ENCODE data around the gene MSH5.
"Not testable (repeated sequence)": the region's sequence is repeated elsewhere in the genome, so short reads cannot be mapped to it uniquely, and the experiment has no call there.

MSH5 gene

DNA sequence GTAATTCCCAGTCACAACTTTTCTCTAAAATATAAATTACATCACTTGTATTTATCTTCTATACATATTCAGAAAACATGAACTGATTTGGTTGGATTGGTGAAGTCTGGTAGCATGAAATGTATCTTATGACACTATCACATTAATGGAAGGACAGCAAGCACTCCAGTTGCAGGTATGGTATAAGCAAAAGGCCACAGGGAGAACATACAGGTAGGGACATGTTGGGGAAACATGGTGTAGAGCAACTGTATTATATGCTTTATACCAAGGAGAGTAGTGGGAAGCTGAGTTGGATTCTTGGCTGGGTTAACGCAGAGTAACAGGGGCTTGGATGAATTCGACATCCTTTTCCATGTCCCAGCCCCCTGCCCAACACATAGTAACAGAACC, 57.2 kb downstream of the MSH5 start:
- Histone ChIP-seq H4K20me1 (ENCODE audit: insufficient read depth, low read length) (no peaks in the 10 kb centered on the region), H2AFZ (ENCODE audit: low read length) (no peak overlapping the region), H3K27ac (ENCODE audit: low read depth, low read length, poor library complexity, severe bottlenecking) (peak overlapping the region; percentile 70), H3K27me3 (ENCODE audit: insufficient read depth, low read length) (no peaks in the 10 kb centered on the region), H3K9me3 (ENCODE audit: low read length) (no peaks in the 10 kb centered on the region), H3K4me3 (ENCODE audit: low read depth, low read length, poor library complexity, severe bottlenecking) (no peak overlapping the region), H3K36me3 (ENCODE audit: insufficient read depth, low read length) (peaks cover 30% of the 10 kb centered on the region), H3K4me1 (ENCODE audit: insufficient read depth, low read length, severe bottlenecking) (peaks cover 29% of the 10 kb centered on the region), H3K9me2 (ENCODE audit: low read depth, low read length) (no peaks in the 10 kb centered on the region), H3K79me2 (ENCODE audit: insufficient read depth, low read length) (peaks cover 14% of the 10 kb centered on the region; the same call in 1 of the 2 replicates), H3K9ac (ENCODE audit: low read length) (no peak overlapping the region), H3K4me2 (ENCODE audit: low read length) (no peak overlapping the region), H3F3A (ENCODE audit: insufficient read depth, low read length) (0 out of 2 replicates have a peak, but pooled peaks cover 6% of the 10 kb centered on the region)
- TF ChIP-seq, protein P1, sequence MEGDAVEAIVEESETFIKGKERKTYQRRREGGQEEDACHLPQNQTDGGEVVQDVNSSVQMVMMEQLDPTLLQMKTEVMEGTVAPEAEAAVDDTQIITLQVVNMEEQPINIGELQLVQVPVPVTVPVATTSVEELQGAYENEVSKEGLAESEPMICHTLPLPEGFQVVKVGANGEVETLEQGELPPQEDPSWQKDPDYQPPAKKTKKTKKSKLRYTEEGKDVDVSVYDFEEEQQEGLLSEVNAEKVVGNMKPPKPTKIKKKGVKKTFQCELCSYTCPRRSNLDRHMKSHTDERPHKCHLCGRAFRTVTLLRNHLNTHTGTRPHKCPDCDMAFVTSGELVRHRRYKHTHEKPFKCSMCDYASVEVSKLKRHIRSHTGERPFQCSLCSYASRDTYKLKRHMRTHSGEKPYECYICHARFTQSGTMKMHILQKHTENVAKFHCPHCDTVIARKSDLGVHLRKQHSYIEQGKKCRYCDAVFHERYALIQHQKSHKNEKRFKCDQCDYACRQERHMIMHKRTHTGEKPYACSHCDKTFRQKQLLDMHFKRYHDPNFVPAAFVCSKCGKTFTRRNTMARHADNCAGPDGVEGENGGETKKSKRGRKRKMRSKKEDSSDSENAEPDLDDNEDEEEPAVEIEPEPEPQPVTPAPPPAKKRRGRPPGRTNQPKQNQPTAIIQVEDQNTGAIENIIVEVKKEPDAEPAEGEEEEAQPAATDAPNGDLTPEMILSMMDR (IDR thresholded peaks at IDR 0.05; ENCODE audit: low read length), result no peak
- no peak for TF ChIP-seq EZH2 (IDR thresholded peaks at IDR 0.05; ENCODE audit: borderline replicate concordance, low read length)

DNA sequence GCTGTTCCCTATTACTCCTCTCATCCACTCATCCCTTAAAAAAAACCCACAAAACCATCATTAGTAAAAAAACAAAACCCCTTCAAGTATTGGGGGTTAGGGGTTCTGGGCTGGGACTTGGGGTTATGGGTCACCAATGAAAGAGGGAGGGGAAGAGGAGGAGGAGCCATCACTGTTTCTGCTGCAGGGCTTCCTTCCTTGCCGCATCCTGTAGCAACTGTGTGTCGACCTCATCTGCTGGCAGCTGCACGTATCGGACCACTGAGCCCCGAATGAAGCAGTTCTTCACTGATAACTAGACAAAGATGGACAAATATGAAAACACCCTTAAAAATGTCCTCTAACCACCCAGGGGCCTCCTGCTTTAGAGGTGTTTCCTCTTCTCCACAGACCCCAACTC, 57.8 kb downstream of the MSH5 start:
- Histone ChIP-seq H4K20me1 (ENCODE audit: insufficient read depth, low read length) (no peaks in the 10 kb centered on the region), H3K4me2 (ENCODE audit: low read length) (no peak overlapping the region), H3K79me2 (ENCODE audit: insufficient read depth, low read length) (peaks cover 14% of the 10 kb centered on the region; the same call in 1 of the 2 replicates), H3K27ac (ENCODE audit: low read depth, low read length, poor library complexity, severe bottlenecking) (peak overlapping the region; percentile 70), H3K9ac (ENCODE audit: low read length) (no peak overlapping the region), H3K9me2 (ENCODE audit: low read depth, low read length) (no peaks in the 10 kb centered on the region), H3K4me3 (ENCODE audit: low read depth, low read length, poor library complexity, severe bottlenecking) (no peak overlapping the region), H3K4me1 (ENCODE audit: insufficient read depth, low read length, severe bottlenecking) (peaks cover 29% of the 10 kb centered on the region), H2AFZ (ENCODE audit: low read length) (no peak overlapping the region), H3F3A (ENCODE audit: insufficient read depth, low read length) (0 out of 2 replicates have a peak, but pooled peaks cover 6% of the 10 kb centered on the region), H3K9me3 (ENCODE audit: low read length) (no peaks in the 10 kb centered on the region), H3K27me3 (ENCODE audit: insufficient read depth, low read length) (no peaks in the 10 kb centered on the region), H3K36me3 (ENCODE audit: insufficient read depth, low read length) (peaks cover 27% of the 10 kb centered on the region)
- TF ChIP-seq, protein P1 (IDR thresholded peaks at IDR 0.05; ENCODE audit: low read length), result no peak
- no peak for TF ChIP-seq EZH2 (IDR thresholded peaks at IDR 0.05; ENCODE audit: borderline replicate concordance, low read length)

DNA sequence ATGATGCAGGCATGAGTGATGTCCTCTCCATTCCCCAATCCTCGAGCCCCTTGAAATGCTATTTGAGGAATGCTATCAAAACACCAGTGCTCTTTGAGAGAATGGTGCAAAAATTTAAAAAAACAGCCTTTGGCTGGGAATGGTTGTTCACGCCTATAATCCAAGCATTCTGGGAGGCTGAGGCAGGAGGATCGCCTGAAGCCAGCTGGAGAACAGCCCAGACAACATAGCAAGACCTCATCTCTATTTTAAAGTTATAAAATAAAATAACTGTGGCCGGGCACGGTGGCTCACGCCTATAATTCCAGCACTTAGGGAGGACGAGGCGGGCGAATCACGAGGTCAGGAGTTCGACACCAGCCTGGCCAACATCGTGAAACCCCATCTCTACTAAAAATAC, 60.0 kb downstream of the MSH5 start:
- Histone ChIP-seq H3K9me3 (ENCODE audit: low read length) (no peaks in the 10 kb centered on the region), H3K27ac (ENCODE audit: low read depth, low read length, poor library complexity, severe bottlenecking) (no peak overlapping the region), H3K9me2 (ENCODE audit: low read depth, low read length) (no peaks in the 10 kb centered on the region), H2AFZ (ENCODE audit: low read length) (no peak overlapping the region), H3F3A (ENCODE audit: insufficient read depth, low read length) (0 out of 2 replicates have a peak, but pooled peaks cover 6% of the 10 kb centered on the region), H3K4me1 (ENCODE audit: insufficient read depth, low read length, severe bottlenecking) (peaks cover 15% of the 10 kb centered on the region), H3K9ac (ENCODE audit: low read length) (no peak overlapping the region), H3K36me3 (ENCODE audit: insufficient read depth, low read length) (peaks cover 30% of the 10 kb centered on the region), H3K4me2 (ENCODE audit: low read length) (no peak overlapping the region), H3K79me2 (ENCODE audit: insufficient read depth, low read length) (peaks cover 6% of the 10 kb centered on the region; the same call in 1 of the 2 replicates), H3K4me3 (ENCODE audit: low read depth, low read length, poor library complexity, severe bottlenecking) (no peak overlapping the region), H4K20me1 (ENCODE audit: insufficient read depth, low read length) (no peaks in the 10 kb centered on the region), H3K27me3 (ENCODE audit: insufficient read depth, low read length) (no peaks in the 10 kb centered on the region)
- TF ChIP-seq EZH2 (IDR thresholded peaks at IDR 0.05; ENCODE audit: borderline replicate concordance, low read length), result no peak

DNA sequence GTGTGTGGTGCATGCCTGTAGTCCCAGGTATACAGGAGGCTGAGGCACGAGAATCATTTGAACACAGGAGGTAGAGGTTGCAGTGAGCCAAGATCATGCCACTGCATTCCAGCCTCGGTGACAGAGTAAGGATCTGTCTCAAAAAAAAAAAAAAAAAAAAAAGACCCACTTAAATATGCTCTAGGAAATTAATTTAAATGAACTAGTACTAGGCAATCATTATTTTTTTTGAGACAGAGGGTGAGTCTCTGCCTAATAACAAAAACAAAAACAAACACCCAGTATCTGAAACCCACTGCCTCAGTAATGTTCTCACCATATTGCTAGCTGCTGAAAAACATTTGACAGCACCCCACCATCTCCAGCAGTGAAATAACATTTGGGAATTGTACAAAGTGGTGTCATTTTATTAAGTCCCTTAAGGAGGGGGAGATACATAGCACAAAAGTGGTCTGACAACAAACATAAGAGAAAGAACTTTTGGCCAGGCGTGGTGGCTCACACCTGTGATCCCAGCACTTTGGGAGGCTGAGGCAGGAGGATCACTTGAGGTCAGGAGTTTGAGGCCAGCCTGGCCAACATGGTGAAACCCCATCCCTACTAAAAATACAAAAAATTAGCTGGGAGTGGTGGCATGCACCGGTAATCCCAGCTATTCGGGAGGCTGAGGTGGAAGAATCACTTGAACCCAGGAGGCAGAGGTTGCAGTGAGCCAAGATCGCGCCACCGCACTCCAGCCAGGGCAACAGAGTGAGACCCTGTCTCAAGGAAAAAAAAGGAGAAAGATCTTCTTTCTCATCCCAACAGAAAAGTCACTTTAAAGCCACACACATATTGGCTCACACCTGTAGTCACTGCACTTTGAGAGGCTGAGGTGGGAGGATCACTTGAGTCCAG, 61.5 kb downstream of the MSH5 start:
- peaks cover 30% of the 10 kb centered on the region for H3K36me3 ChIP-seq (ENCODE audit: insufficient read depth, low read length)
- not testable (repeated sequence) for H4K20me1 ChIP-seq (ENCODE audit: insufficient read depth, low read length)

More for the DNA sequence above, 61.5 kb downstream of the MSH5 start:
- not testable (repeated sequence) for H3K27ac ChIP-seq (ENCODE audit: low read depth, low read length, poor library complexity, severe bottlenecking); H3K4me3 ChIP-seq (ENCODE audit: low read depth, low read length, poor library complexity, severe bottlenecking); H3K9me3 ChIP-seq (ENCODE audit: low read length); H3K27me3 ChIP-seq (ENCODE audit: insufficient read depth, low read length); H2AFZ ChIP-seq (ENCODE audit: low read length); H3F3A ChIP-seq (ENCODE audit: insufficient read depth, low read length); H3K9ac ChIP-seq (ENCODE audit: low read length); H3K4me2 ChIP-seq (ENCODE audit: low read length); H3K79me2 ChIP-seq (ENCODE audit: insufficient read depth, low read length); H3K9me2 ChIP-seq (ENCODE audit: low read depth, low read length)
- peaks cover 21% of the 10 kb centered on the region for H3K4me1 ChIP-seq (ENCODE audit: insufficient read depth, low read length, severe bottlenecking)

All from OCI-LY1 (cell line).